NCI-H510A treated with DMSO at 0.1 percent for 48 hours (cell line): ENCODE results near the gene SLC9A9.

ENCODE experiments used
- DNase-seq: peaks from one replicate; lab custom pipeline; 2025; lab: John Stamatoyannopoulos, UW

The SLC9A9 gene

GRCh38 chr3:143693506-143693905 is 154.8 kb downstream of the SLC9A9 start:
- DNase-seq: peak; percentile 18

- DNase-seq: no peak
Measured at GRCh38 chr3:143686638-143687197, 161.6 kb downstream of the SLC9A9 start.

- no peak for DNase-seq
Measured at GRCh38 chr3:143685491-143685890, 162.8 kb downstream of the SLC9A9 start.

- no peak for DNase-seq
Measured at GRCh38 chr3:143677430-143677829, 170.8 kb downstream of the SLC9A9 start.

- no peak for DNase-seq
Measured at GRCh38 chr3:143676747-143677146, 171.5 kb downstream of the SLC9A9 start.

GRCh38 chr3:143676021-143676420 is 172.2 kb downstream of the SLC9A9 start:
- peak; percentile 1 for DNase-seq

- DNase-seq: peak; percentile 12
Measured at GRCh38 chr3:143674100-143674968, 173.9 kb downstream of the SLC9A9 start.

GRCh38 chr3:143672396-143673165 is 175.7 kb downstream of the SLC9A9 start:
- no peak for DNase-seq

GRCh38 chr3:143671626-143672025 is 176.6 kb downstream of the SLC9A9 start:
- DNase-seq: no peak

- no peak for DNase-seq
Measured at GRCh38 chr3:143668924-143669790, 179.1 kb downstream of the SLC9A9 start.

GRCh38 chr3:143668385-143668784 is 179.9 kb downstream of the SLC9A9 start:
- no peak for DNase-seq

GRCh38 chr3:143661677-143662076 is 186.6 kb downstream of the SLC9A9 start:
- no peak for DNase-seq

- DNase-seq: no peak
Measured at GRCh38 chr3:143658861-143659260, 189.4 kb downstream of the SLC9A9 start.

GRCh38 chr3:143658116-143658515 is 190.2 kb downstream of the SLC9A9 start:
- no peak for DNase-seq

GRCh38 chr3:143657391-143657790 is 190.9 kb downstream of the SLC9A9 start:
- no peak for DNase-seq

GRCh38 chr3:143654906-143655305 is 193.4 kb downstream of the SLC9A9 start:
- no peak for DNase-seq

GRCh38 chr3:143653935-143654334 is 194.3 kb downstream of the SLC9A9 start:
- DNase-seq: no peak

GRCh38 chr3:143653493-143653892 is 194.8 kb downstream of the SLC9A9 start:
- no peak for DNase-seq

- no peak for DNase-seq
Measured at GRCh38 chr3:143652118-143652517, 196.2 kb downstream of the SLC9A9 start.

GRCh38 chr3:143650827-143651226 is 197.4 kb downstream of the SLC9A9 start:
- DNase-seq: no peak

GRCh38 chr3:143650120-143650519 is 198.1 kb downstream of the SLC9A9 start:
- no peak for DNase-seq

GRCh38 chr3:143648708-143649107 is 199.6 kb downstream of the SLC9A9 start:
- no peak for DNase-seq
